Ishikawa (cell line): ENCODE measurements around the gene CUBN.

ENCODE experiments used
- CEBPB ChIP-seq: IDR thresholded peaks from 2 replicates; pipeline ENCODE4 v1.6.1; 2012
- CREB1 ChIP-seq: IDR thresholded peaks from 2 replicates; pipeline ENCODE4 v1.6.1; 2012; ENCODE audit warnings: low read depth
- EGR1 ChIP-seq: IDR thresholded peaks from 2 replicates; pipeline ENCODE4 v1.6.1; 2012
- EP300 ChIP-seq: IDR thresholded peaks from 2 replicates; pipeline ENCODE4 v1.6.1; 2012; ENCODE audit warnings: borderline replicate concordance
- FOXM1 ChIP-seq: IDR thresholded peaks from 2 replicates; pipeline ENCODE4 v1.6.1; 2012; ENCODE audit warnings: low read depth, borderline replicate concordance
- MAX ChIP-seq: IDR thresholded peaks from 2 replicates; pipeline ENCODE4 v1.6.1; 2012
- NFIC ChIP-seq: IDR thresholded peaks from 2 replicates; pipeline ENCODE4 v1.6.1; 2012
- RAD21 ChIP-seq: IDR thresholded peaks from 2 replicates; pipeline ENCODE4 v1.6.1; 2012; ENCODE audit warnings: low read depth
- REST ChIP-seq: IDR thresholded peaks from 2 replicates; pipeline ENCODE4 v1.6.1; 2012; ENCODE audit warnings: low read depth, mild to moderate bottlenecking
- TAF1 ChIP-seq: IDR thresholded peaks from 2 replicates; pipeline ENCODE4 v1.6.1; 2012; ENCODE audit warnings: low read depth, mild to moderate bottlenecking
- TCF12 ChIP-seq: IDR thresholded peaks from 2 replicates; pipeline ENCODE4 v1.6.1; 2012; ENCODE audit warnings: low read depth
- TEAD4 ChIP-seq: IDR thresholded peaks from 2 replicates; pipeline ENCODE4 v1.6.1; 2012
- YY1 ChIP-seq: IDR thresholded peaks from 2 replicates; pipeline ENCODE4 v1.6.1; 2012; ENCODE audit warnings: low read depth
- ZBTB7A ChIP-seq: IDR thresholded peaks from 2 replicates; pipeline ENCODE4 v1.6.1; 2012; ENCODE audit warnings: low read depth

The CUBN gene

GRCh38 chr10:17005621-17006566 is 123.7 kb downstream of the CUBN start:
- TF ChIP-seq EGR1: no peak
- TF ChIP-seq FOXM1: no peak
- TF ChIP-seq TEAD4: no peak
- TF ChIP-seq TCF12: no peak
- TF ChIP-seq REST: no peak
- TF ChIP-seq YY1: no peak
- TF ChIP-seq MAX: no peak
- no peak for TF ChIP-seq ZBTB7A
- TF ChIP-seq CEBPB: no peak

- TF ChIP-seq CREB1 (no peak), TCF12 (no peak), NFIC (no peak), EGR1 (no peak), TEAD4 (no peak), RAD21 (no peak), REST (no peak), EP300 (no peak), CEBPB (no peak)
Measured at GRCh38 chr10:17004801-17005380, 124.7 kb downstream of the CUBN start.

- TF ChIP-seq FOXM1: no peak
- no peak for TF ChIP-seq TEAD4
- no peak for TF ChIP-seq REST
- TF ChIP-seq YY1: no peak
- TF ChIP-seq ZBTB7A: no peak
- no peak for TF ChIP-seq TAF1
- no peak for TF ChIP-seq TCF12
Measured at GRCh38 chr10:17003651-17004286, 125.8 kb downstream of the CUBN start.

GRCh38 chr10:17003151-17003550 is 126.5 kb downstream of the CUBN start:
- TF ChIP-seq TCF12 (no peak), NFIC (no peak), TEAD4 (no peak)

GRCh38 chr10:17001961-17002749 is 127.5 kb downstream of the CUBN start:
- no peak for TF ChIP-seq REST
